VCaP (cell line): ENCODE measurements around the gene PARP15.

Source experiments
- H3K27ac ChIP-seq: fragments of 450-650 bp; 2 replicates; pipeline ENCODE4 v1.5.1; 2017
- TF ChIP-seq, protein P1 (sequence below): fragments of 450-650 bp; conservative IDR thresholded peaks from 2 replicates; pipeline ENCODE4 v1.5.1; 2017; ENCODE audit warnings: mild to moderate bottlenecking, moderate library complexity

PARP15 gene

GRCh38 chr3:122546151-122546550 lies 31.3 kb upstream of the PARP15 start:
- TF ChIP-seq, protein P1, sequence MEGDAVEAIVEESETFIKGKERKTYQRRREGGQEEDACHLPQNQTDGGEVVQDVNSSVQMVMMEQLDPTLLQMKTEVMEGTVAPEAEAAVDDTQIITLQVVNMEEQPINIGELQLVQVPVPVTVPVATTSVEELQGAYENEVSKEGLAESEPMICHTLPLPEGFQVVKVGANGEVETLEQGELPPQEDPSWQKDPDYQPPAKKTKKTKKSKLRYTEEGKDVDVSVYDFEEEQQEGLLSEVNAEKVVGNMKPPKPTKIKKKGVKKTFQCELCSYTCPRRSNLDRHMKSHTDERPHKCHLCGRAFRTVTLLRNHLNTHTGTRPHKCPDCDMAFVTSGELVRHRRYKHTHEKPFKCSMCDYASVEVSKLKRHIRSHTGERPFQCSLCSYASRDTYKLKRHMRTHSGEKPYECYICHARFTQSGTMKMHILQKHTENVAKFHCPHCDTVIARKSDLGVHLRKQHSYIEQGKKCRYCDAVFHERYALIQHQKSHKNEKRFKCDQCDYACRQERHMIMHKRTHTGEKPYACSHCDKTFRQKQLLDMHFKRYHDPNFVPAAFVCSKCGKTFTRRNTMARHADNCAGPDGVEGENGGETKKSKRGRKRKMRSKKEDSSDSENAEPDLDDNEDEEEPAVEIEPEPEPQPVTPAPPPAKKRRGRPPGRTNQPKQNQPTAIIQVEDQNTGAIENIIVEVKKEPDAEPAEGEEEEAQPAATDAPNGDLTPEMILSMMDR: no peak
- H3K27ac ChIP-seq: no peak overlapping the region

DNA sequence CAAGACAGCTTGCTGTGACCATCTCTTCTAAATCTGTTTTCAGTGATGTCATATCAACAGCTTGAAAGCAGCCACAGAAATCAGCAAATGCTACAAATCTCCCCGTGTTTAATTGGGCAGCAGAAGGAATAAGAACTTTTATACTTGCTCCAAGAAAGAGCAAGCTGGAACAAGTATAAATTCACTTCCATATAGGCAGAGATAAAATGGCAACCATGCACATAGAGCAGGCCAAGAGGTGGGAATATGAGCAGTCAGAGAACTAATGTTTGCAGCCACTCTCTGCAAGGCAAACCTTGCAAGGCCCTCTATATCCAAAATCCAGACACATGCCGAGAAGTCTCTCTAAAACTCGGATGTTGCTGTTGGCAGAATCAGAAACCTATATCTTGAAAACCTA lies 29.4 kb upstream of the PARP15 start:
- TF ChIP-seq, protein P1: no peak
- no peak overlapping the region for H3K27ac ChIP-seq

GRCh38 chr3:122548619-122549018 lies 28.8 kb upstream of the PARP15 start:
- TF ChIP-seq, protein P1: no peak
- no peak overlapping the region for H3K27ac ChIP-seq

DNA sequence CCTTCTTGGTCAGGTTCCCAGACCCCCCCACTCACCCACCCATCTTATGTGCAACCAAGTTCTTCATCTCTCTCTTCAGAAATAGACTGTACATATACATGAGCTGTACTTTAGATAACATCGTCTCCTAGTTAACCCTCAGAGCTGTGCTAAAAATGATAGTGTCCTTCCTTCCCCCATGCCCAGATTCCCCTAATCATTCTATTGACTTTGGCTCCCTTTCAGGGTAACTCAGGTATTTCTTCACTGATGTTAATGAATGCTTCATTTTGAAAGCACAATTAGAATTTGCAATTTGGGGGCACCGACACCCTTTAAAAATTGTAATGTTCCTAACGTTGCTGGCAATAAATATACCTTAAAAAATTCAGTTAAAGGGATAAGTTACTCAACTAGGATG lies 24.3 kb upstream of the PARP15 start:
- no peak overlapping the region for H3K27ac ChIP-seq
- TF ChIP-seq, protein P1: no peak

GRCh38 chr3:122555275-122556071 lies 22.0 kb upstream of the PARP15 start:
- H3K27ac ChIP-seq: no peak overlapping the region
- TF ChIP-seq, protein P1: no peak

GRCh38 chr3:122557356-122557755 lies 20.1 kb upstream of the PARP15 start:
- TF ChIP-seq, protein P1: no peak
- no peak overlapping the region for H3K27ac ChIP-seq

DNA sequence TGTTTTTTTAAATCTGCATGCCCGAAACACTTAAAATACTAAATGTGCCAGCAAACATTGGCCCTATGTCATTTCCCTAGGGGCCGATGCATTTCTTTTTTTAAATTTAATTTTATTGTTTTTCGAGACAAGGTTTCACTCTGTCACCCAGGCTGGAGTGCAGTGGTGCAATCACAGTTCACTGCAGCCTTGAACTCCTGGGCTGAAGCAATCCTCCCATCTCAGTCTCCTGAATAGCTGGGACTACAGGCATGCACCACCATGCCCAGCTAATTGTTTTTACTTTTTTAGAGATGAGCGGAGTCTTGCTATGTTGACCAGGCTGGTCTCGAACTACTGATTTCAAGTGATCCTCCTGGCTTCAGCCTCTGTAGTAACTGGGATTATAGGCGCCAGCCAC lies 18.8 kb upstream of the PARP15 start:
- TF ChIP-seq, protein P1: no peak
- no peak overlapping the region for H3K27ac ChIP-seq
